Tibial nerve (tissue), 4 donors: ENCODE data around the gene NPAS1. TPM values are rescaled to one million over a fixed set of nuclear protein-coding genes. Genes with fewer than 3 reads are reported as not detected.
"Not testable (repeated sequence)": the region's sequence is repeated elsewhere in the genome, so short reads cannot be mapped to it uniquely, and the experiment has no call there.

Experiments used
- DNase-seq, 2 donors: peaks; one replicate each; pipeline ENCODE4 v3.0.0-alpha.2; 2019; ENCODE audit warnings: low spot score in 2 of 2
- H3K27ac ChIP-seq, 4 donors: fragments of 200-600 bp; sonication (generic) in 3 of 4; one replicate each; pipeline ENCODE4 v1.5.1; 2017 to 2019; ENCODE audit warnings: mild to moderate bottlenecking in 1 of 4
- H3K27me3 ChIP-seq, 2 donors: fragments of 200-600 bp; sonication (generic) in 1 of 2; one replicate each; pipeline versions ENCODE4 v1.5.1 to v1.6.0; 2017 to 2019
- H3K36me3 ChIP-seq, 3 donors: fragments of 200-600 bp; sonication (generic); one replicate each; pipeline ENCODE4 v1.5.1; 2018 to 2019
- H3K4me1 ChIP-seq, 4 donors: fragments of 200-600 bp; sonication (generic) in 3 of 4; one replicate each; pipeline ENCODE4 v1.5.1; 2017 to 2019
- H3K4me3 ChIP-seq, 4 donors: fragments of 200-600 bp; sonication (generic) in 3 of 4; one replicate each; pipeline ENCODE4 v1.5.1; 2017 to 2019; ENCODE audit warnings: mild to moderate bottlenecking in 1 of 4, moderate library complexity in 1 of 4
- H3K9me3 ChIP-seq, 4 donors: fragments of 200-600 bp; sonication (generic) in 3 of 4; one replicate each; pipeline ENCODE4 v1.5.1; 2017 to 2019
- CTCF ChIP-seq, 5 experiments: fragments of 200-600 bp in 3 of 5; fragments of 450-650 bp in 2 of 5; sonication (generic) in 3 of 5; IDR thresholded peaks; one replicate each; pipeline ENCODE4 v1.5.1; 2016 to 2019; ENCODE audit warnings: antibody characterized with exemption in 5 of 5, mild to moderate bottlenecking in 3 of 5, moderate library complexity in 2 of 5
- EP300 ChIP-seq, 2 donors: sonication (generic); formaldehyde crosslinking; IDR thresholded peaks; one replicate each; pipeline ENCODE4 v1.6.1; 2017; ENCODE audit warnings: antibody characterized with exemption in 2 of 2, mild to moderate bottlenecking in 1 of 2
- POLR2A ChIP-seq, 2 donors: fragments of 450-650 bp; IDR thresholded peaks; one replicate each; pipeline ENCODE4 v1.6.1; 2017; ENCODE audit warnings: antibody characterized with exemption in 2 of 2, mild to moderate bottlenecking in 2 of 2, moderate library complexity in 2 of 2
- WGBS, 2 donors: methylation state at CpG; one replicate each; pipeline ENCODE4 v1.1.5; 2018; 5-methylcytosine and 5-hydroxymethylcytosine counted together
- total RNA-seq, 4 donors: library from RNA; depleted of rRNA; stranded (reverse); fragments of >200 nt; gene quantifications; one replicate each; pipeline ENCODE4 v1.1.0, GENCODE V29; 2016

The NPAS1 gene
- total RNA-seq, 4 donors from 2014 or later, result 0.39 to 0.42 TPM; not detected in 2

GRCh38 chr19:47006496-47006895, 13.1 kb upstream of the NPAS1 start:
- TF ChIP-seq CTCF (IDR thresholded peaks at IDR 0.05), result no peak
- no peak for TF ChIP-seq EP300 (IDR thresholded peaks at IDR 0.05)
- TF ChIP-seq POLR2A (IDR thresholded peaks at IDR 0.05), result no peak
- no peak overlapping the region for H3K27ac ChIP-seq
- DNase-seq, result no peak
- peaks cover 0 to 17% of the 10 kb centered on the region in 2 donors for H3K27me3 ChIP-seq
- H3K9me3 ChIP-seq, result peaks cover 0 to 5% (median 0%) of the 10 kb centered on the region in 4 donors
- 75 to 76% methylated on average over 8 of the region's 8 CpGs for WGBS, 2 donors
- peaks cover 0 to 25% (median 7%) of the 10 kb centered on the region in 4 donors for H3K4me1 ChIP-seq
- peaks cover 0 to 6% (median 0%) of the 10 kb centered on the region in 3 donors for H3K36me3 ChIP-seq
- no peak overlapping the region for H3K4me3 ChIP-seq

- H3K36me3 ChIP-seq, H3K4me1 ChIP-seq, H3K9me3 ChIP-seq, H3K27ac ChIP-seq, DNase-seq, H3K4me3 ChIP-seq, H3K27me3 ChIP-seq: not testable (repeated sequence)
- WGBS, 2 donors, result 57 to 60% methylated on average over 8 of the region's 8 CpGs
These were observed 9.1 kb upstream of the NPAS1 start for GRCh38 chr19:47010549-47010948.

GRCh38 chr19:47012617-47013016, 7.0 kb upstream of the NPAS1 start:
- TF ChIP-seq EP300 (IDR thresholded peaks at IDR 0.05), result no peak
- TF ChIP-seq CTCF (IDR thresholded peaks at IDR 0.05), result no peak
- TF ChIP-seq POLR2A (IDR thresholded peaks at IDR 0.05), result no peak
- H3K9me3 ChIP-seq, result no peaks in the 10 kb centered on the region
- H3K4me1 ChIP-seq, result peaks cover 0 to 8% (median 2%) of the 10 kb centered on the region in 4 donors
- WGBS, 2 donors, result 29 to 36% methylated on average over 8 of the region's 8 CpGs
- no peak for DNase-seq
- no peak overlapping the region for H3K27ac ChIP-seq
- H3K36me3 ChIP-seq, result no peaks in the 10 kb centered on the region
- peaks cover 0 to 8% of the 10 kb centered on the region in 2 donors for H3K27me3 ChIP-seq
- H3K4me3 ChIP-seq, result no peak overlapping the region

- Histone ChIP-seq H3K4me1 (peaks cover 0 to 8% (median 2%) of the 10 kb centered on the region in 4 donors), H3K27ac (no peak overlapping the region), H3K27me3 (peaks cover 0 to 8% of the 10 kb centered on the region in 2 donors), H3K36me3 (no peaks in the 10 kb centered on the region), H3K9me3 (no peaks in the 10 kb centered on the region), H3K4me3 (no peak overlapping the region)
- 11 to 12% methylated on average over 16 of the region's 16 CpGs for WGBS, 2 donors
- TF ChIP-seq EP300 (IDR thresholded peaks at IDR 0.05) (peak in 1 of 2 donors; percentile 32), CTCF (IDR thresholded peaks at IDR 0.05) (peak; percentile 94 to 99 (median 97)), POLR2A (IDR thresholded peaks at IDR 0.05) (no peak)
- peak; percentile 68 to 79 for DNase-seq
These were observed 6.6 kb upstream of the NPAS1 start for GRCh38 chr19:47013041-47013517.

- Histone ChIP-seq H3K4me1 (peaks cover 0 to 42% (median 17%) of the 10 kb centered on the region in 4 donors), H3K36me3 (no peaks in the 10 kb centered on the region), H3K9me3 (no peaks in the 10 kb centered on the region), H3K27ac (no peak overlapping the region), H3K4me3 (no peak overlapping the region), H3K27me3 (peaks cover 0 to 39% of the 10 kb centered on the region in 2 donors)
- no peak for DNase-seq
- WGBS, 2 donors, result 58 to 61% methylated on average over 13 of the region's 13 CpGs
- TF ChIP-seq CTCF (IDR thresholded peaks at IDR 0.05) (no peak), POLR2A (IDR thresholded peaks at IDR 0.05) (no peak), EP300 (IDR thresholded peaks at IDR 0.05) (no peak)
These were observed 714 bp upstream of the NPAS1 start for GRCh38 chr19:47018923-47019322.
